Measurements from ENCODE around the gene KIF21A.
A peak's percentile ranks its signal among the peaks of the same experiment; 100 is the strongest.

KIF21A gene

GRCh38 chr12:39443929-39444209, 949 bp upstream of the KIF21A start:
- Histone ChIP-seq H3K4me2 (ENCODE audit: low read depth, low read length) (peak overlapping the region; percentile 76), H3K4me3 (ENCODE audit: low read length) (peak overlapping the region; percentile 81; the same call in 1 of the 2 replicates), H2AFZ (ENCODE audit: low read length) (peak overlapping the region; percentile 99), H3K27ac (ENCODE audit: low read length) (no peak overlapping the region), H3F3A (ENCODE audit: insufficient read depth, low read length) (0 out of 2 replicates have a peak, but pooled peaks cover 9% of the 10 kb centered on the region), H3K36me3 (replicated peaks; ENCODE audit: insufficient read depth, low read length) (no peaks in the 10 kb centered on the region), H3K9me3 (replicated peaks; ENCODE audit: insufficient read depth, low read length) (no peaks in the 10 kb centered on the region), H4K20me1 (ENCODE audit: insufficient read depth, low read length) (no peaks in the 10 kb centered on the region; the same call in 1 of the 2 replicates), H3K27me3 (replicated peaks; ENCODE audit: insufficient read depth, low read length) (no peaks in the 10 kb centered on the region), H3K79me2 (ENCODE audit: low read length) (peaks cover 35% of the 10 kb centered on the region), H3K9me2 (replicated peaks; ENCODE audit: insufficient read depth, low read length) (no peaks in the 10 kb centered on the region), H3K9ac (ENCODE audit: low read length) (peak overlapping the region; percentile 57; the same call in 1 of the 2 replicates), H3K4me1 (ENCODE audit: low read length) (peaks cover 12% of the 10 kb centered on the region; the same call in 1 of the 2 replicates)
- DNase-seq, result no peak
- TF ChIP-seq CTCF (IDR thresholded peaks at IDR 0.05; ENCODE audit: low read length) (no peak), EZH2phosphoT487 (IDR thresholded peaks at IDR 0.05; ENCODE audit: low read length) (no peak), EZH2 (optimal IDR thresholded peaks at IDR 0.05; ENCODE audit: low read depth, low read length) (no peak)

- peak overlapping the region; percentile 79 for H2AFZ ChIP-seq (ENCODE audit: low read length)
- H3K4me2 ChIP-seq (ENCODE audit: low read depth, low read length), result peak overlapping the region; percentile 72
- no peaks in the 10 kb centered on the region; the same call in 1 of the 2 replicates for H4K20me1 ChIP-seq (ENCODE audit: insufficient read depth, low read length)
- H3K36me3 ChIP-seq (replicated peaks; ENCODE audit: insufficient read depth, low read length), result no peaks in the 10 kb centered on the region
- TF ChIP-seq CTCF (IDR thresholded peaks at IDR 0.05; ENCODE audit: low read length), result no peak
- TF ChIP-seq EZH2phosphoT487 (IDR thresholded peaks at IDR 0.05; ENCODE audit: low read length), result no peak
- no peak for TF ChIP-seq EZH2 (optimal IDR thresholded peaks at IDR 0.05; ENCODE audit: low read depth, low read length)
- H3K9ac ChIP-seq (ENCODE audit: low read length), result peak overlapping the region; percentile 86
- peaks cover 12% of the 10 kb centered on the region; the same call in 1 of the 2 replicates for H3K4me1 ChIP-seq (ENCODE audit: low read length)
- DNase-seq, result no peak
- H3F3A ChIP-seq (ENCODE audit: insufficient read depth, low read length), result 0 out of 2 replicates have a peak, but pooled peaks cover 9% of the 10 kb centered on the region
- H3K27me3 ChIP-seq (replicated peaks; ENCODE audit: insufficient read depth, low read length), result no peaks in the 10 kb centered on the region
- H3K79me2 ChIP-seq (ENCODE audit: low read length), result peaks cover 43% of the 10 kb centered on the region
- no peaks in the 10 kb centered on the region for H3K9me3 ChIP-seq (replicated peaks; ENCODE audit: insufficient read depth, low read length)
- no peaks in the 10 kb centered on the region for H3K9me2 ChIP-seq (replicated peaks; ENCODE audit: insufficient read depth, low read length)
- peak overlapping the region; percentile 79 for H3K27ac ChIP-seq (ENCODE audit: low read length)
- H3K4me3 ChIP-seq (ENCODE audit: low read length), result peak overlapping the region; percentile 79
Measured at GRCh38 chr12:39442831-39443080, 164 bp downstream of the KIF21A start.

- H3K4me3 ChIP-seq (ENCODE audit: low read length), result peak overlapping the region; percentile 79
- peak overlapping the region; percentile 79 for H2AFZ ChIP-seq (ENCODE audit: low read length)
- no peaks in the 10 kb centered on the region; the same call in 1 of the 2 replicates for H4K20me1 ChIP-seq (ENCODE audit: insufficient read depth, low read length)
- peaks cover 47% of the 10 kb centered on the region for H3K79me2 ChIP-seq (ENCODE audit: low read length)
- DNase-seq, result peak; percentile 33
- H3K4me2 ChIP-seq (ENCODE audit: low read depth, low read length), result peak overlapping the region; percentile 72
- no peaks in the 10 kb centered on the region for H3K9me3 ChIP-seq (replicated peaks; ENCODE audit: insufficient read depth, low read length)
- H3K27ac ChIP-seq (ENCODE audit: low read length), result peak overlapping the region; percentile 79
- no peaks in the 10 kb centered on the region for H3K36me3 ChIP-seq (replicated peaks; ENCODE audit: insufficient read depth, low read length)
- 0 out of 2 replicates have a peak, but pooled peaks cover 9% of the 10 kb centered on the region for H3F3A ChIP-seq (ENCODE audit: insufficient read depth, low read length)
- no peaks in the 10 kb centered on the region for H3K27me3 ChIP-seq (replicated peaks; ENCODE audit: insufficient read depth, low read length)
- TF ChIP-seq EZH2phosphoT487 (IDR thresholded peaks at IDR 0.05; ENCODE audit: low read length) (no peak), EZH2 (optimal IDR thresholded peaks at IDR 0.05; ENCODE audit: low read depth, low read length) (no peak), CTCF (IDR thresholded peaks at IDR 0.05; ENCODE audit: low read length) (no peak)
- peaks cover 12% of the 10 kb centered on the region; the same call in 1 of the 2 replicates for H3K4me1 ChIP-seq (ENCODE audit: low read length)
- peak overlapping the region; percentile 86 for H3K9ac ChIP-seq (ENCODE audit: low read length)
- H3K9me2 ChIP-seq (replicated peaks; ENCODE audit: insufficient read depth, low read length), result no peaks in the 10 kb centered on the region
Measured at GRCh38 chr12:39441963-39442830, 723 bp downstream of the KIF21A start.

Measured in MM.1S (cell line).